ENCODE measurements around the gene CYP26B1.

Gene CYP26B1

DNA sequence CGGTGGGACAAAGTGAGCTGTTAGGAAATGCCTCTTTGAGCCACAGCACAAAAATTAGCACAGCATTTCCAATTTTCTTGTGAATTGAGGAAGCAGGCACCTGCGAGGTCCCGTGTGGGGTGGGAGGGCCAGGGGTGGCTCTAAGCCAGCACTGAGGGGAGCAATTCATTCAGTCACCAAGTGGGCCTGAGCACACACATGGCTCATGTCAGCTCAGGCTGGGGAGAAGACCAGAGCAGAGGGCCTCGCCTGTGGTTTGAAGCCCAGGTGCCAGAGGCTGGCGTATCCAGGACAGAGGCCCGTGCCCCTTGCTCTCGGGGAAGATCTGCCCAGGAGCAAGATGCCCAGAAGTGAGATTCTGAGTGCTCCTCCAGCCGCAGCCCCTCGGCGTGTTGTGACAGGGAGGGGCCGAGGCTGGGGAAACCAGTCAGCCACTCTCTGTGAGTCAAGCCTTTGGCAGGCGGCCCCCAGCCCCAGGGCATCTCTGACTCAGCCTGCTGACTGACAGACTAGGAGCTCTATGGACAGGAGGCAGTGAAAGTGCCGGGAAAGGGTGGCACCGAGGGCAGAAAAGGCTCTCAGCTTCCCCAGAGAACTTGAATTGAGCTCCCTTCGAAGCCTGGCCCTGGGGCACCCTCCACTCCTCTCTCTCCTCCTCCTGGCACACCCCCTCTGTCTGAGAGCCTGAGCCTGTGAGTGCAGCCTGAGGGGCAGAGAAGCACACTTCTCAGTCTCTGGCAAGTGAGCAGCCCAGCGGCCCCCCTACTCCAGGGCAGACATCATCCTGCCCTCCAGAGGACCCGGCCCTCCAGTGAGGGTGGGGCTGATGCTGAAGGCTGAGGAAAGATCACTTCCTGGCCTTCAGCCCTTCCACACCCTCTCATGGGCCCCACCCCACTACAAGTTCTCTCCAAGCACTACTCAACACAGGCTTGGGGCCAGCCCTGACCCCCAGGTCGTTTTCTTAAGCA lies 32.3 kb downstream of the CYP26B1 start:
- Mint-ChIP-seq H3K4me1 (ENCODE audit: low read depth) (no peaks in the 10 kb centered on the region), H3K9me3 (no peaks in the 10 kb centered on the region), H3K27me3 (peaks cover 15% of the 10 kb centered on the region), H3K36me3 (ENCODE audit: low read depth) (no peaks in the 10 kb centered on the region), H3K27ac (no peak overlapping the region), H3K4me3 (no peak overlapping the region)

DNA sequence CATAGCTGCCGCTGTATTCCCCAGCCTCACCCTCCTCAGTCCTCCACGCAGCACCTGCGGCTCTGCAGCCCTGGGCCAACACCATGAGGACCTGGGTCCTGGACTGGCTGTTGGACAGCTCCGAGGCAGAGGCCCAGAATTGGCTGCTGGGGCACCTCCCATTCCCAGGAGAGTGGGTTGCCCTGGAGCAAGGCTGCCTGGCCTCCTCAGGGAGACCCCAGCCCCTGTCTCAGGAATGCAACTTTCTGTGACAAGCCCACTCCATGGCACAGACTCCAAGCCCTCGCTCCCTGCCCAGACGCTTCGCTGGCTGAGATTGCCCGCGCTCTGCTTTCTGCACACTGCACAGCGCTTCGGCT lies 33.0 kb downstream of the CYP26B1 start:
- H3K4me3 Mint-ChIP-seq: no peak overlapping the region
- no peaks in the 10 kb centered on the region for H3K36me3 Mint-ChIP-seq (ENCODE audit: low read depth)

DNA sequence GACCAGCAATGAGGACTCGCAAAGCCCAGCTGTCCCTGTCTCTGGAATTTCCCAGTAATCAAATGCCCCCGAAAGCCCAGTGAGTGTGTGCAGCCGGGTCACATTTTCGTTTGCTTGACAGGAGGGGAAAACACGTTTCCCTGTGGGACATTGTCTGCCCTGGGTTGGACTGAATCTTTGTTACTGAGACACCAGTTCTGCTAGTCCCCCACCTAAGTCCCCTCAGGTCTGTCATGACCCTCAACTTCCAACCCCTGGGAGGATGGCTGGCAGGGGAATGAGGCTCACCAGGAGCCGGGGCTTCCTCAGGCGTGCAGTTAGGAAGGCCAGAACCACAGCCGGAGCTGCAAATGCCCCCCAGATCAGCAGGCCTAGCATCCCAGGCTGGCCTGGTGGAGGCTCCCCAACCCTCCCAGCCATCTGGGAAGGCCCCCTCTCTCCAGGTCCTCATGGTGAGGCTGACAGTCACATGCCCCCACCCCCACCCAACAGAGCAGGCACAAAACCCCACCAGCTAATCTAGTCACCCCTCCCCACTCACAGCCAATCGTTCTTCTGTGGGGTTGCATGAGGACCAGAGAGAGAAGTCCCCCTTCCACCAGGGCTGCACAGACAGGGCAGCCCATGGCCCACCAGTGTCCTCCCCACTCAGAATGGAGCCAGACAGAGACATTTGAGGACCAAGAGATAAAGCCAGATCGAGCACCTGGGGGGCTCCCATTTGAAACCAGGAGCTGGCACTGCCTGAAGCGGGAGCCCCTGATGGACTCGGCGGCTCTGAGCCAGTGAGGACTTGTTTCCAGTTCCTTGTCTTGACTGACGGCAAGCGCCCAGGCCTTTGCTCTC lies 33.6 kb downstream of the CYP26B1 start:
- H3K4me1 Mint-ChIP-seq (ENCODE audit: low read depth): no peaks in the 10 kb centered on the region
- no peak overlapping the region for H3K4me3 Mint-ChIP-seq
- no peak overlapping the region for H3K27ac Mint-ChIP-seq
- no peaks in the 10 kb centered on the region for H3K36me3 Mint-ChIP-seq (ENCODE audit: low read depth)
- H3K27me3 Mint-ChIP-seq: peaks cover 15% of the 10 kb centered on the region
- no peaks in the 10 kb centered on the region for H3K9me3 Mint-ChIP-seq

More for the DNA sequence above, 33.0 kb downstream of the CYP26B1 start:
- Mint-ChIP-seq H3K9me3 (no peaks in the 10 kb centered on the region), H3K4me1 (ENCODE audit: low read depth) (no peaks in the 10 kb centered on the region), H3K27ac (no peak overlapping the region), H3K27me3 (peaks cover 15% of the 10 kb centered on the region)

DNA sequence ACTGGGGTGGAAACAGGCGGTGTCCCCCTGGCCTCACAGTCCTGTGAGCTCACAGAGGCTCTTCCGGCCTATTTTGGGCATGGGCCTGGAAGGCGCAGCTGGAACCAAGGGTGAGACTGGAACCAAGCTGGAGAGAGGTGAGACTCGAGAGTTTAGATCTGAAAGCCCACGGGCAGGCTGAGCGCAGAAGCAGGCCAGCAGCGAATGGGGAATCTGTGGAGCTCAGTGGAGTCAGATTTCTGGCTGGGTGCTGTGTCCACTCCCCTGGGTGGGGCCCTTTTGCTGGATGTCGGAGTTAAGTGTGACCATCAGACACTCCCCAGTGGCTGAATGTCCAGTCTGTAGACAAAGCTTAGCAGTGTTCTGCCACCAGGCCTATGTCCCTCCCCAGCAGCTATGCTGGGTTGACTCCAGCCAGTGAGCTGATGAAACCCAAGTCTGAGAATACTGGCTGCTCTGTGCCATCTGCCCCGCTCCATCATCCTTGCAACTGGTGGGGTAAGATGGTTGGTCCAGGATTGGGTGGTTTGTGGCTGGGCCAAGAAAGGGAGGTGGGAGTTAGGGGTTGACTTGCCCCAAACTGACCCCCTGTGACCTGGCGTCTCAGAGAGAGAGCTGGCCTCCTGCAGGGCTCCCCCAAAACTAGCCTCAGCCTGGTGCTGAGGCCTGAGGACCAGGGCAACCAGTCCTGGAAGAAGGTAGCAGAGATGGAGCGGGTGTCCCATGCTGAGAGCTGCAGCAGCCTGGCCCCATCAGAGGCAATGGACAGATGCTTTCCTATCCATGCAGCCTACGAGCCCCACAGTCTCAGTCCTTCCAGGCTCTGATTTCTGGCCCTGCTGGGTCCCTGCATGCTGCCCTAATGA lies 34.4 kb downstream of the CYP26B1 start:
- no peaks in the 10 kb centered on the region for H3K9me3 Mint-ChIP-seq

DNA sequence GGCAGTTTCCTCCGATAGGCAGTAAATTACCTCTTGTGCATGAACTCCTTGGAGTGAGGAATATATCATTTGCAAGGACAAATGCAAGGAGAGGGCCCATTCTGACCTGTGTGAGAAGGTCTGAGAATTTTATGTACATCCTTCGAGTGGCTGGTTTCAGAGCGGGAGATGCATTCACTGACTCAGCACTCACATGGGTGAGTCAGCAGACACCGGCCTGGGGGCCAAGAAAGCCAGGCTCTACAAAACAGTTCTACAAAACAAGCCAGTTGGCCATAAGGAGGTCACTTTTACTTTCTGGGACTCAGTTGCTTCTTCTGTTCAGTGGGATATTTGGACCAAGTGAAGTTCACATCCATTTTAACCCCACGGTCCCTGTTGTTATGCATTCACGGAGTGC lies 35.3 kb downstream of the CYP26B1 start:
- Mint-ChIP-seq H3K4me3 (no peak overlapping the region), H3K4me1 (ENCODE audit: low read depth) (no peaks in the 10 kb centered on the region), H3K36me3 (ENCODE audit: low read depth) (no peaks in the 10 kb centered on the region), H3K27ac (no peak overlapping the region), H3K9me3 (no peaks in the 10 kb centered on the region), H3K27me3 (peaks cover 8% of the 10 kb centered on the region)

More for the DNA sequence above, 34.4 kb downstream of the CYP26B1 start:
- Mint-ChIP-seq H3K27me3 (peaks cover 9% of the 10 kb centered on the region), H3K4me3 (no peak overlapping the region), H3K4me1 (ENCODE audit: low read depth) (no peaks in the 10 kb centered on the region), H3K27ac (no peak overlapping the region), H3K36me3 (ENCODE audit: low read depth) (no peaks in the 10 kb centered on the region)

DNA sequence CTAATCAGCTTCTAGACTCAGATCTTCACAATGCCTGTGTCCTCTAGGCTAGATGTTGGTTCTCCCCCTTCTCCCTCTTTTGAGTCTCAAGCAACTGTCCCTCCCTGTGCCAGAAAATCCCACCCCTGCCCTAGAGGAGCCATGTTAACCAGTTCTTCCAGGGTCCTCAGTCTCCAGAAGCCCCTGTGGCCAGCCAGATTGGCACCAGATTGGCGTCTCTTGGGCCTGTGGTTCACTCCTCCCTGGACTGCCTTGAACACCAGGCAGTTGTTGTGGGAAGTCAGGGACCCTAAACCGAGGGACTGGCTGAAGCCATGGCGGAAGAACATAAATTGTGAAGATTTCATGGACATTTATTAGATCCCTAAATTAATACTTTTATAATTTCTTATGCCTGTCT lies 36.6 kb downstream of the CYP26B1 start:
- Mint-ChIP-seq H3K4me1 (ENCODE audit: low read depth) (no peaks in the 10 kb centered on the region), H3K9me3 (no peaks in the 10 kb centered on the region), H3K4me3 (no peak overlapping the region), H3K27ac (no peak overlapping the region), H3K36me3 (ENCODE audit: low read depth) (no peaks in the 10 kb centered on the region), H3K27me3 (peaks cover 11% of the 10 kb centered on the region)

DNA sequence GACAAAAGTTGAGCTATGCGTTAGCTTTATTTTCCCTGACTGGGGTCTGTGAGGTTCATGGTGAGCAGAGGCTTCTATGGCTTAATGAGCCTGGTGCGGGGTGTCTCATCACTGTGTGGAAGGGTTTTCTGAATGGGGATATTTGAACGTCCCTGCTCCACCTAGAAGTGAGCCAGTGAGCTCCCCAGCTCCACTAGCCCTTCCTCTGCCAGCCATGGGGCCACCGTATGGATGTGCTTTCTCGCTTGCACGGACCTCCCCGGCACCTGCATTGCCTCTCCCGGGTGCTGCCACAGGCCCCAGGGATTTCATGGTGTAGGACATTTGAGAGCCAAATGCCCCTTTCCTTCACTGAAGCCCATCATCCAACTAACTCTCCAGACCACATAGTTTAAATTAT lies 37.8 kb downstream of the CYP26B1 start:
- no peak overlapping the region for H3K4me3 Mint-ChIP-seq
- no peak overlapping the region for H3K27ac Mint-ChIP-seq
- no peaks in the 10 kb centered on the region for H3K36me3 Mint-ChIP-seq (ENCODE audit: low read depth)
- no peaks in the 10 kb centered on the region for H3K9me3 Mint-ChIP-seq
- peaks cover 17% of the 10 kb centered on the region for H3K27me3 Mint-ChIP-seq
- H3K4me1 Mint-ChIP-seq (ENCODE audit: low read depth): no peaks in the 10 kb centered on the region

DNA sequence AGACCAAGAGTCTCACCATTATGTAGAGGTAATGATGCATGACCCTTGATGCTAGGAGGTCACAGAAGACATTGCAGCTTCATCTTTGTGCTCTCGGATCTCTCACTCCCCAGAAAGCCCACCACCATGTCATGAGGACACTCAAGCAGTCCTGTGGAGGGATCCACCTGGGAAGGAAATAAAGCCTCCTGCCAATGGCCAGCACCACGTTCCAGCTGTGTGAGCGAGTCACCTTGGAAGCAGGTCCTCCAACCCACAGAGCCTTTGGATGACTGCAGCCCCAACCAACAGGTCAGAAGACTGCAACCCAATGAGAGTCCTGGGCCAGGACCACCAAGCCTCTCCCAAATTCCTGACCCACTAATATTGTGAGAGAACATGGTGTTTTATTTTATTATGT lies 38.4 kb downstream of the CYP26B1 start:
- H3K36me3 Mint-ChIP-seq (ENCODE audit: low read depth): no peaks in the 10 kb centered on the region
- H3K4me3 Mint-ChIP-seq: no peak overlapping the region
- peaks cover 17% of the 10 kb centered on the region for H3K27me3 Mint-ChIP-seq
- no peaks in the 10 kb centered on the region for H3K4me1 Mint-ChIP-seq (ENCODE audit: low read depth)
- H3K27ac Mint-ChIP-seq: no peak overlapping the region
- no peaks in the 10 kb centered on the region for H3K9me3 Mint-ChIP-seq

DNA sequence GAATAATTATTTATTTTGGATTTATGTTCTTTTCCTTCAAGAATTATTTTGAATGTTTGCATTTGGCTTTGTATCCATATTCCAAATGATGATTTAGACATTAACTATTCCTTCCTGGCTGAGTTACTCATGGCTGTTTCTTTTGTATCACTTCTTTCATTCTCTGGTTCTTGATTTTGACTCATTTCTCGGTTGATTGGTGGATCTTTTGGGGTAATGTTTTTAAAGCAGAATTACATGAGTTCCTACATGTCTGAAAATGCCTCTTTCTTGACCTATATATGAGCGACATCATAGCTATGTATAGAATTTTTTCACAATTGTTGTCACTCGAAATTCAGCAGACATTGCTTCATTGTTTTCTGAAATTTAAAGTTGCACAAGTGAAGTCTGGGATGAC lies 39.5 kb downstream of the CYP26B1 start:
- H3K27ac Mint-ChIP-seq: no peak overlapping the region
- H3K4me3 Mint-ChIP-seq: no peak overlapping the region
- H3K36me3 Mint-ChIP-seq (ENCODE audit: low read depth): no peaks in the 10 kb centered on the region
- H3K27me3 Mint-ChIP-seq: peaks cover 17% of the 10 kb centered on the region
- no peaks in the 10 kb centered on the region for H3K4me1 Mint-ChIP-seq (ENCODE audit: low read depth)
- no peaks in the 10 kb centered on the region for H3K9me3 Mint-ChIP-seq

DNA sequence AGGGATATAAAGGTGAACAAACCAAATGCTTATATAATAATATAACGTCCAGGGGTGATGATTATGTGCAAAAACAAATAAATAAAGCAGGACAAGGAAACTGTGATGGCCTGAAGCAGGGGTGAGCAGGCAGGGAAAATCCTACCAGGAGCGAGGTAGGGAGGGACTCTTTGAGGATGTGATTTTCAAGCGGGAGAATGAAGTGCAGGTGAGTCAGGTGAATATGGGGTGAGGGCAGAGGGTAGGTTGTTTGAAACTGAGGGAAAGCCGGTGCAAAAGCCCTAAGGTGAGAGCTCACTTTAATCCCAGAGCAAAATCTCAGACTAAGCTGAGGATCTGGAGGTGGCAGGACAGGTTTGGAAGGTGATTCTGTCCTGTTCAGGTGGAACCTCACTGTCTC lies 40.7 kb downstream of the CYP26B1 start:
- Mint-ChIP-seq H3K4me3 (no peak overlapping the region), H3K9me3 (no peaks in the 10 kb centered on the region), H3K4me1 (ENCODE audit: low read depth) (no peaks in the 10 kb centered on the region), H3K36me3 (ENCODE audit: low read depth) (no peaks in the 10 kb centered on the region), H3K27ac (no peak overlapping the region), H3K27me3 (peaks cover 24% of the 10 kb centered on the region)

DNA sequence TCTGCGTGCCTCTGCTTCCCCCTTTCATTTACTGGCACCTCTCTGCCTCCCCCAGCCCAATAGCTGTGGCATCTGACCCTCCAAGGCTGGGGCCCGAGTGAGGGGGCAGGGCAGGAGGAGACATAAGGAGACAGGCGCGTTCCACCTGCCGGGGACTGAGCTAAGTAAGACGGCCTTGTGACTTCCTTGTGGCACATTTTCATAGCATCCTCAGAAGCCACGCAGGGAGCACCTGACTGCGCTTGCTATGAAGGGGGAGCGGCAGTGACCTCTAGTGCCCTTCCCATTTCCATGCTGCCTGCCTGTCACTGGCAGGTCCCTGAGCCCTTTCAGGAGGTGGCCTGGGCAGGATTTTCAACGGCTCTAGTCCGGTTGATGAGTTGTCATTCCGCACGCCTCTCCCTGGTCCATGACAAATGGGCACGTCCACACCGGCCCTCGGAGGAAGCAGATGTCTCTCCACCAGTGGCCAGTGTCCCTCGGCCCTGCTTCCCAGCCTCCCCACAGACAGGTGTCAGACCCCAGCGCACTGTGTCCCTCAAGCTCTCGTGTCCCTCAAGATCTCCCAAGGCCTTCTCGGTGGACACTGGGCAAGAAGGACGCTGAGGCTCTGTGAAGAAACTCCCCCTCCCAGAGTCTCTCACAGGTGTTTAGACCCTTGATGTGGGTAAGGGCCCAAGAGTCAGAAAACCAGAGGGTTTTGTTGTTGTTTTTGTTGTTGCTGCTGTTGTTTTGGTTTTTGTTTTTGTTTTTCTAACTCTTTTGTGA lies 42.7 kb downstream of the CYP26B1 start:
- Mint-ChIP-seq H3K27ac (no peak overlapping the region), H3K4me3 (no peak overlapping the region), H3K4me1 (ENCODE audit: low read depth) (no peaks in the 10 kb centered on the region), H3K36me3 (ENCODE audit: low read depth) (no peaks in the 10 kb centered on the region), H3K27me3 (peaks cover 21% of the 10 kb centered on the region), H3K9me3 (no peaks in the 10 kb centered on the region)

DNA sequence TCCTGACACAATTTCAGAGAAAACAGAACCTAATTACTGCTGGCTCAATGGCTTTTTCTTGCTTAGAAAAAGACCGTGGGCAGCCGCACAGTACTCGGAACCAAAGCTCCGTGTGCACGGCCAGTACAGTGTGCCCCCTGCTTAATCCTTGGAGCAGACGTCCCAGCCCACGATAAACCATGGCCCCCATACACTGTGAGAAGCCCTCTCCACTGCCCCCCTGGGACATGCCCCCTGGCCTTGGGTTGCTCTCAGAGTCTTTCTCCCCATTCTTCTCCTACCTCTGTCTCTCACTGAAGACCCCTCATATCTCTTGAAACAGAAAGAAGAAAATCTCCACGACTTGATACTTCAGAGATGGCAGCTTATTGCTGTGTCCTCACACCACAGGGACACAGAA lies 44.0 kb downstream of the CYP26B1 start:
- Mint-ChIP-seq H3K9me3 (no peaks in the 10 kb centered on the region), H3K27ac (no peak overlapping the region), H3K4me1 (ENCODE audit: low read depth) (no peaks in the 10 kb centered on the region), H3K4me3 (no peak overlapping the region), H3K36me3 (ENCODE audit: low read depth) (no peaks in the 10 kb centered on the region), H3K27me3 (peaks cover 24% of the 10 kb centered on the region)

DNA sequence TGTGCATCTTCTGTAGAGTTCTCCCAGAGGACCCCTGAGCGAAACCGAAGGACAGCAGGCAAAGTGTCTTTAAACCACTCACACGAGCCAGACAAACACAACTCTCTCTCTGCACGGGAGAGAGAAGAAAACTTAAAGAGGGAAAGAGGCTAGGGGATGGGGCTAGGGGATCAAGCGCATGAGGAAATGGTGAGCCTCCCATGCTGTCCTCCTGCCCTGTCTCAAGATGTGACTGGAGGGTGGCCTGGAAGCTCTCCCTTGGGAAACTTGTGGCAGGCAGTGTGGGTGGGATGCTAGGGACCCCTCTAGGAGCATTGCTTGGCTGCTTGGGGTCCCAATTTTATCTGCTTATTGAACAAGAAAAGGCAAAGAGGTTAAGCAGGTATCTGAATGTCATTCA lies 44.5 kb downstream of the CYP26B1 start:
- no peak overlapping the region for H3K4me3 Mint-ChIP-seq
- H3K27ac Mint-ChIP-seq: no peak overlapping the region
- H3K27me3 Mint-ChIP-seq: peaks cover 23% of the 10 kb centered on the region
- H3K4me1 Mint-ChIP-seq (ENCODE audit: low read depth): no peaks in the 10 kb centered on the region
- no peaks in the 10 kb centered on the region for H3K9me3 Mint-ChIP-seq
- H3K36me3 Mint-ChIP-seq (ENCODE audit: low read depth): no peaks in the 10 kb centered on the region

DNA sequence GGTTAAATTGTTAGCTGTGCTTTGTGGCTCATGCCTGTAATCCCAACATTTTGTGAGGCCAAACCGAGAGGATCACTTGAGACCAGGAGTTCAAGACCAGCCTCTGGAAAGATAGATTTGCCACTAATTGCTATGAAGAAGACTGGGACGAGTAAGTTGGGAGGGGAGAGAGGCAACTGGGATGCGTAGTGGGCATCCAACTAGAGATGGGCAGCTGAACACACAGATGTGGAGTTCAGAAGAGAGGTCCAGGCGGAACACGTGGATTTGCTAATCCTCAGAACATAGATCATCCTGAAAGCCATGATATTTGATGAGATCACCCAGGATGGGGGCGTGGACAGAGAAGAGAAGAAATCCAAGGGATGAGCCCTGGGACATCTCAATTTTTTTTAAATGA lies 48.7 kb downstream of the CYP26B1 start:
- Mint-ChIP-seq H3K36me3 (ENCODE audit: low read depth) (no peaks in the 10 kb centered on the region), H3K9me3 (no peaks in the 10 kb centered on the region), H3K4me1 (ENCODE audit: low read depth) (no peaks in the 10 kb centered on the region), H3K4me3 (no peak overlapping the region), H3K27ac (no peak overlapping the region), H3K27me3 (peaks cover 12% of the 10 kb centered on the region)
